GM19467 (cell line): Measurements from ENCODE around the gene INAFM2.

Experiments used
- ATAC-seq: cut with Tn5 transposase; IDR thresholded peaks from one replicate; pipeline ENCODE4 v1.9.1; 2021; ENCODE audit warnings: mild to moderate bottlenecking, moderate library complexity; ENCODE audit not compliant: unreplicated experiment

The INAFM2 gene

DNA sequence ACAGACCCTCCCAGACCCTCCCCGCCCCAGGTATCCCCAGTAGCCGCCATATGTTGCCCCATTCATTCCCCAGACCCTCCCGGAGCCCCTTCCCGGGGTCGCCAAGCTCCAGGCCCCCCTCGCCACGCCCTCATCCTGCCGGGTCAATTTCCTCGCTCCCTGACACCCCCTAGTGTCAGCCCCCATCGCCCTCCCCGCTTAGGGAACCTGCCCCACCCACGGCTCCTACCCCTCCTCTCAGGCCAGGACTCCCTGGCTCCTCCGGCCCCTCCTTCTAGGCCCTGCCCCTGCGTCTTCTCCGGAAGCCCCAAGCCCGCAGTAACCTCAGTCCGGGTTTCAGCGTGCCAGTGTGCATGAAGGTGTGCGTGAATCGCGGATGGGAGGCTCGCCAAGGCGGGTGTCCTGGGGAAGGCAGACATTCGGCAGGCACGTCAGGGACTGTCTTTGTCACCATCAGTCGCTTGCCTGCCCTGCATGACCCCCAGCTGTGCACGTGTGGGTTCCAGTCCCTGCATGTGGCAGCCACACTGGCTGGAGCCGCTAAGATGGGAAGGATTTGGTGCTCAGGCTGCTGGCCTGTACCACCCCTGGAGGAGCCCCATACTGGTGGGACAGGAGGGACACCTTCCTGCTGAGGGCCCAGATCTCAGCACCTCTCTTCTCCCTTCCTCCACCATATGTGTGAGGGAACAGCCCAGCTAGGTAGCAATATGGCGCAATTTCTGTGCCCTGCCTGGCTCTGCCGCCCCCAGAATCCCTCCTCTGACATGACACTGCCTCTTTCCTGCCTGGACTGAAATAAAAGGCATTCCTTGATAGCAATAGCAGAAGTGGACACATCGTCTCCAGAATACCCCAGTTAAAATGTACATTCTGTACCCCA is 35.2 kb downstream of the INAFM2 start:
- peak; percentile 11 for ATAC-seq

DNA sequence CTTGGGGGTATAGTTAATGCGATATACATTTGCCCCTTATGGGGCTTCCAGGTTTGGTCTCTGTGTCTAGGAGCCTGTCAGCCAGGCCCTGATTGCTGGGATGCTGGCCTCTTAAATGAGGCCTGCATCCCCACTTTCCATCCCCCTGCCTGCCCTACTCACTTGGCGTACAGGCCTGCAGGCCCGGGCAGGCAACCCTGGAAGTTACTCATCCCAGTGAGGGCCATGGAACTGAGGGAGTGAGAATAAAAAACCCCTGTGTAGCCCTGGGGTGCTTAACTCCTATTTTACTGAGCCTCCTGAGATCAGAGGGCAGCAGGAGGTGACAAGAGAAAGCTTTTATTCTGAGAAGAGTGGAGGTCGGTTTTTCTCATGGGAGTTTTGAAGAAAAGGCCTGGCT is 36.5 kb downstream of the INAFM2 start:
- no peak for ATAC-seq

DNA sequence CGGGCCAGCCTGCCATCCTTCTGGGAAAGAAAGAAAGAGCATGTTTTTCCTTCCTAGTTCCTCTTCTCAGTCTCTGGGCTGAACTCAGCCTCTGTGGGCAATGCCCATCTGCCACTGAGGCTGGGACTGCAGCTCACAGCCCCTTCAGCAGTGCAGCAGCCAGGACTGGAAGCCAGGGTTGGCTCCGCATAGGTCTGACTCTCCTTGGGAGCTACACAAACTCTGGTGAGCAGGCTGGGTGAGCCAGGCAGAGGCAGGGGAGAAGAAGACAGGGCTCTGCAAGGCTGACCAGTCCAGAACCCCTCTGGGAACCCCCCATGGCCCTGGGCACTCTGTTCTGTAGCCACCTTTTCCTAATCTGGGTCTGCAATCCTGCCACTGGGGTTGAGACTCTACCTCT is 38.1 kb downstream of the INAFM2 start:
- ATAC-seq: no peak

DNA sequence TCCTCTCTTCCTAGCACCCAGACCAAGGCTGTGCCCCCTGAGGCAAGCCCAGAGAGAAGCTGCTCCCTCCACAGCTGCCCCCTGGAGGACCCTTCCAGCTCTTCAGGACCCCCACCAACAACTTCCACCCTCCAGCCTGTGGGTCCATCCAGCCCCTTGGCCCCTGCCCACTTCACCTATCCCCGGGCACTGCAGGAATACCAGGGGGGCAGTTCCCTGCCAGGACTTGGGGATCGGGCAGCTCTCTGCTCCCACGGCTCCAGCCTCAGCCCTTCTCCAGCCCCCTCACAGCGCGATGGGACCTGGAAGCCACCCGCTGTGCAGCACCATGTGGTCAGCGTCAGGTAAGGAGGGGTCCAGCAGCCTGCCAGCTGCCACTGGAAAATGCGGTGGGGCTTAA is 40.1 kb downstream of the INAFM2 start:
- no peak for ATAC-seq

DNA sequence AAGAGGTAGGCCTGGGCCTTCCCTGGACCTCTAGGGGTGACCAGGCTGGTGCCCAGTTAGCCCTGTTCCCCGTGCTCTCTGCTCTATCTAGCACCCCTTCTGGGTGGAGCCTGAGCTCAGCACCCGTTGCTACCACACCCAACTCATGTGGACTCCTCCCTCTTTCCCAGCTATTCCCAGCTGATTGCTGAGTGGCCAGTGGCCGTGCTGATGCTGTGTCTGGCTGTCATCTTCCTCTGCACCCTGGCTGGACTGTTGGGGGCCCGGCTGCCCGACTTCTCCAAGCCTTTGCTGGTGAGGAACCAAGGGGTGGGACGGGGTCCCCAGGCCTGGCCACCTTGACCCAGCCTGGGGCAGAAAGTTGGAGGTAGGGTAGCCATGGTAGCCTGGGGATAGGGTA is 40.8 kb downstream of the INAFM2 start:
- ATAC-seq: no peak

DNA sequence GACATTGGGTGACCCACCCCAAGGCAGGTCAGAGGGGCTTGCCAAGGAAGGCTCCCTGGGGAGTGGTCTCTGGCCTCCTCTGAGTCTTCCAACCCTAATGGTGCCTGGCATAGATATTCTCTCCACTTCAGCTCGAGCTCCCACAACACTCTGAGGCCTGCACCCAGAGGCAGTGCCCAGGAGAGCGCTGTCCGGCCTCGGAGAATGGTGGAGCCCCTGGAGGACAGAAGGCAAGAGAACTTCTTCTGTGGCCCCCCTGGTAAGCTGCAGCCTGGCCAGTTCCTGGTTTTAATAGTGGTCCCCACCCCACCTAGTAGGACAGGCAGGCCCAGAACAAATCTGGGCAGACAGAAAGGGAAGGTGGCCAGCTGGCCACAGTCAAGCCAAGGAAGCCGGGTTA is 41.5 kb downstream of the INAFM2 start:
- ATAC-seq: no peak

DNA sequence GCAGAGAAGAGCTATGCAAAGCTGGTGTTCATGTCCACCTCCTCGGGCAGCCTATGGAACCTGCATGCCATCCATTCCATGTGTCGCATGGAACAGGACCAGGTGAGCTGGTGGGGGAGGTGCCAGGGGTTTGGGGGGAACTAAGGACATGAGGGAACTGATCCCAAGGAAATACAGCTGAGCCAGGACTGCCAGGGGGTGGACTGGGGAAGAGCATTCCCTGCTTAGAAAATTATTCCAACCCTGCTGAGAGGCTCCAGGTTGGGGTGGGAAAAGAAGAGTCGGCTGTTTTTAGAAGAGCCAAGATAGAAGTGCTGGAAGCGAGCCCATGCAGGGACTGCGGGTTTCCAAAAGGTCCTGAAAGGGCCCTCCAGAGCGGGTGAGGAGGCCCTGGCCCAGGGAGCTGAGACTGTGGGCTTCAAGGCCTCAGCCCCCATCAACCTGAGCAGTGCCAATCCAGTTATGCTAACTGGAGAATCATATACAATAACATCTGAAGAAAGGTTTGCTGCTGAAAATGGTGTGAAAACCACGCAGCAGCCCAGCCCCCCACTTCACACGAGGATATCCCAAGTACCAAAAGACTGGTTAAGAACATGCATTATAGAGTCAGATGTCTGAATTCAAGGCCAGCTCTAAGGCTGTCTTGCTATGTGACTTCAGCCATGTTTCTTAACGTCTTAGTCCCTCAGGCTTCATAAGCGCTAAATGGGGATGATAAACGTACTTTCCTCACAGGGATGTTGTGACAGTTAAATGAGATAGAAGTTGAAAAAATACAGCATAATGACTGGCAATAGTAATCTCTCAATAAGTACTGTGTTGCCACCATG is 42.3 kb downstream of the INAFM2 start:
- no peak for ATAC-seq

DNA sequence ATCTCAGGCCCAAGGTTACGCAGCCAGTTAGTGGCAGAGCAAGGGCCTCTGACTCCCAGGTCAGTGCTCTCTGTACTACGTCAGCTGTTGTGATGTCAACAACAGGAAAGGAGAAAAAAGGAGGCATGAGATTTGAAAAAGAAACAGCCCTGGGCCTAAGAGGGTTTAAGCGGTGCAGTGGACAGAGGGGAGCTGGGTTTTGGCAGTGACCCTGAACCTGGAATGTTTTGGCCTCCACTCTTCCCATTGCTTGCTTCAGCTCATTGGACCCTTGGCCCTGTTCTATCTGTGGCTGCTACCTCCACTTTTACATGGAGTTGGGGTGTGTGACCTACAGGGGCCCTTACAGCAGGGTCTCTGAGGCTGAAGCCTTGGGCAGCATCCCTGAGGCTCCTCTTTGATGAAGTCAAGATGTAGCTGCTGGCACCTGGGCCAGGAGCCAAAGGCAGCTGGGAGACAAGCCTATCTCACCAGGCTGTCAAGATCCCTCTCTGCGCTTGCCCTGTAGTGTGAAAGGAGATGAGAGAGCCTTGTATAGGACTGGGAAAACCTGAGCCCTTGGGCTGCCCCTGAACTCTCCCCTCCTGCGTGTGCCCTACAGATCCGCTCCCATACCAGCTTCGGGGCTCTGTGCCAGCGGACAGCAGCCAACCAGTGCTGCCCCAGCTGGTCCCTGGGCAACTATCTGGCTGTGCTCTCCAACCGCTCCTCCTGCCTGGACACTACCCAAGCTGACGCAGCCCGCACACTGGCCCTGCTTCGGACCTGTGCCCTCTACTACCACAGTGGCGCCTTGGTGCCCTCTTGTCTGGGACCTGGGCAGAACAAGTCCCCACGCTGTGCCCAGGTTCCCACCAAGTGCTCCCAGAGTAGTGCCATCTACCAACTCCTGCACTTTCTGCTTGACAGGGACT is 43.2 kb downstream of the INAFM2 start:
- no peak for ATAC-seq

DNA sequence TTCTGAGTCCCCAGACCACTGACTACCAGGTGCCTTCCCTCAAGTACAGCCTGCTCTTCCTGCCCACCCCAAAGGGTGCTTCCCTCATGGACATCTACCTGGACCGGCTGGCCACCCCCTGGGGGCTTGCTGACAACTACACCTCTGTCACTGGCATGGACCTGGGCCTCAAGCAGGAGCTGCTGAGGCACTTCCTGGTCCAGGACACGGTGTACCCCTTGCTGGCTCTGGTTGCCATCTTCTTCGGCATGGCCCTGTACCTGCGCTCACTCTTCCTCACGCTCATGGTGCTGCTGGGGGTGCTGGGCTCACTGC is 43.8 kb downstream of the INAFM2 start:
- no peak for ATAC-seq

DNA sequence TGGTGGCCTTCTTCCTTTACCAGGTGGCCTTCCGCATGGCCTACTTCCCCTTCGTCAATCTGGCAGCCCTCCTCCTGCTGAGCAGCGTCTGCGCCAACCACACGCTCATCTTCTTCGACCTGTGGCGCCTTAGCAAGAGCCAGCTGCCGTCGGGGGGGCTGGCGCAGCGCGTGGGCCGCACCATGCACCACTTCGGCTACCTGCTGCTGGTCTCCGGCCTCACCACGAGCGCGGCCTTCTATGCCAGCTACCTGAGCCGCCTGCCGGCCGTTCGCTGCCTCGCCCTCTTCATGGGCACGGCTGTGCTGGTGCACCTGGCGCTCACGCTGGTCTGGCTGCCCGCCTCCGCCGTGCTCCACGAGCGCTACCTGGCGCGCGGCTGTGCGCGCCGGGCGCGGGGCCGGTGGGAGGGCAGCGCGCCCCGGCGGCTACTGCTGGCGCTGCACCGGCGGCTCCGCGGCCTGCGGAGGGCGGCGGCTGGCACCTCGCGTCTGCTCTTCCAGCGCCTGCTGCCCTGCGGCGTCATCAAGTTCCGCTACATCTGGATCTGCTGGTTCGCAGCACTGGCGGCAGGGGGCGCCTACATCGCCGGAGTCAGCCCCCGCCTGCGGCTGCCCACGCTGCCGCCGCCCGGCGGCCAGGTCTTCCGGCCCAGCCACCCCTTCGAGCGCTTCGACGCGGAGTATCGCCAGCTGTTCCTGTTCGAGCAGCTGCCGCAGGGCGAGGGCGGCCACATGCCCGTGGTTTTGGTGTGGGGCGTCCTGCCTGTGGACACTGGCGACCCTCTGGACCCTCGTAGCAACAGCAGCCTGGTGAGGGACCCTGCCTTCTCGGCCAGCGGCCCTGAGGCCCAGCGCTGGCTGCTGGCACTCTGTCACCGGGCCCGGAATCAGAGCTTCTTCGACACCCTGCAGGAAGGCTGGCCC is 44.5 kb downstream of the INAFM2 start:
- peak; percentile 79 for ATAC-seq

DNA sequence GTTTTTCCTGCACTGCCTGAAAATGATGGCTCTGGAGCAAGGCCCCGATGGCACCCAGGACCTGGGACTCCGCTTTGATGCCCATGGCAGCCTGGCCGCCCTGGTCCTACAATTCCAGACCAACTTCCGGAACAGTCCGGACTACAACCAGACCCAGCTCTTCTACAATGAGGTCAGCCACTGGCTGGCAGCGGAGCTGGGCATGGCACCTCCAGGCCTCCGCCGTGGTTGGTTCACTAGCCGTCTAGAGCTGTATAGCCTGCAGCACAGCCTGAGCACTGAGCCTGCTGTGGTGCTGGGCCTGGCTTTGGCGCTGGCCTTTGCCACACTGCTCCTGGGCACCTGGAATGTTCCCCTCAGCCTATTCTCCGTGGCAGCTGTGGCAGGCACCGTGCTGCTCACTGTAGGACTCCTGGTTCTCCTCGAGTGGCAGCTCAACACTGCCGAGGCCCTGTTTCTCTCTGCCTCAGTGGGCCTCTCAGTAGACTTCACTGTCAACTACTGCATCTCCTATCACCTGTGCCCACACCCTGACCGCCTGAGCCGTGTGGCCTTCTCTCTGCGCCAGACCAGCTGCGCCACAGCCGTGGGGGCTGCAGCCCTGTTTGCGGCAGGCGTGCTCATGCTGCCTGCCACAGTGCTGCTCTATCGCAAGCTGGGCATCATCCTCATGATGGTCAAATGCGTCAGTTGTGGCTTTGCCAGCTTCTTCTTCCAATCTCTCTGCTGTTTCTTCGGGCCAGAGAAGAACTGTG is 45.4 kb downstream of the INAFM2 start:
- ATAC-seq: no peak

DNA sequence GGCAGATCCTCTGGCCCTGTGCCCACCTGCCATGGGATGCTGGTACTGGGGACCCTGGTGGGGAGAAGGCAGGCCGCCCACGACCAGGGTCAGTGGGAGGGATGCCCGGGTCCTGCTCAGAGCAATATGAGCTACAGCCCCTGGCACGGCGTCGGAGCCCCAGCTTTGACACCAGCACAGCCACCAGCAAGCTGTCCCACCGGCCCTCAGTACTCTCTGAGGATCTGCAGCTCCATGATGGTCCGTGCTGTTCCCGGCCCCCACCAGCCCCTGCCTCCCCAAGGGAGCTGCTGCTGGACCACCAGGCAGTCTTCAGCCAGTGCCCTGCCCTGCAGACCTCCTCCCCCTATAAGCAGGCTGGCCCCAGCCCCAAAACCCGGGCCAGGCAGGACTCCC is 46.0 kb downstream of the INAFM2 start:
- no peak for ATAC-seq

DNA sequence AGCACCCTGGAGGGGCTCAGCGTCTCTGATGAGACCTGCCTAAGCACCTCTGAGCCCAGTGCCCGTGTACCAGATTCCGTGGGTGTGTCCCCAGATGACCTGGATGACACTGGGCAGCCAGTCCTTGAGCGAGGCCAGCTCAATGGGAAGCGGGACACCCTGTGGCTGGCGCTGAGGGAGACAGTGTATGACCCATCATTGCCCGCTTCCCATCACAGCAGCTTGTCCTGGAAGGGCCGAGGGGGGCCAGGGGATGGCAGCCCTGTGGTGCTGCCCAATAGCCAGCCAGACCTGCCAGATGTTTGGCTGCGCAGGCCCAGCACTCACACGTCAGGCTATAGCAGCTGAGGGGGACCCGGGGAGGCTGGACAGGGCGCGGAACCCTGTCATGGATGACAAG is 46.5 kb downstream of the INAFM2 start:
- no peak for ATAC-seq

DNA sequence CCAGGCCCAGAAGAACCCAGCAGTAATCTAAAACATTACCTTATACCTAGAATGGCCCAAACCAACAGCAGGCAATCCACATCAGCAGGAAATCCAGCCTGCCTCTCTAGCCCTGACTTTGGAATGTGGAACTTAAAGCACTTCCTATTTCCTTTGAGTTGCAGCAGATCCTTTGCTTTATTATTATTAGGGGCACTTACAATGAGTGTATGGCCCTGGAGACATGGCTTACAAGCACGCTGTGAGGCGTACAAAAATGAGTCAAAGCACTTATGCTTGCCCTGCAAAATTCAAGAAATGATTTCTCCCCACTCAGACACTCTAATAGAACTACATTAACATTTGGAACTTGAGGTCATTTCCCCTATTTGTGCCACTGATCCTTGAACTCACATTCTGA is 49.5 kb downstream of the INAFM2 start:
- ATAC-seq: no peak
